NCI-H146 treated with DMSO at 0.1 percent for 48 hours (cell line): ENCODE measurements around the gene MEA1.

ENCODE experiments used
- DNase-seq: peaks from one replicate; lab custom pipeline; 2025; ENCODE audit not compliant: unreplicated experiment; lab: John Stamatoyannopoulos, UW

Gene MEA1

GRCh38 chr6:43040542-43041257 lies 27.0 kb upstream of the MEA1 start:
- no peak for DNase-seq

- DNase-seq, result no peak
These were observed 25.0 kb upstream of the MEA1 start for GRCh38 chr6:43038727-43039126.

DNA sequence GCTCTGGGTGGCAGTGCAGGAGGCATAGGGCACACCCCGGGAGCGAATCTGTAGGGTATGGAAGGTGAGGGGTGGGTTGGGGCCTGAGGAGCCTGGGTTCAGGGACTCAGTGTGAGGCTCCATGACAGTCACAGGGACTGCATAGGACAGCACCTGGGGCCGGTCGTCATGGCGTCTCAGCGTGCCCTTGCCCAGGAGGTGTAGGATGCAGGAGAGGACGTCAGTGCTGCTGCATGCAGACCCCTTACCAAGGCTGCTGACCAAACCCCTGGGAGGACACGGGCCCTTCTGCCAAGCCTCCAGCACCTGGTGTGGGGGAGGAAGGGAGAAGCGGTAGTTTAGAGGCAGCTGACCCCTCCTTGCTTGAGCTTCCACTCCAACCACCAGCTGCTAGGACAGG lies 24.0 kb upstream of the MEA1 start:
- no peak for DNase-seq

DNA sequence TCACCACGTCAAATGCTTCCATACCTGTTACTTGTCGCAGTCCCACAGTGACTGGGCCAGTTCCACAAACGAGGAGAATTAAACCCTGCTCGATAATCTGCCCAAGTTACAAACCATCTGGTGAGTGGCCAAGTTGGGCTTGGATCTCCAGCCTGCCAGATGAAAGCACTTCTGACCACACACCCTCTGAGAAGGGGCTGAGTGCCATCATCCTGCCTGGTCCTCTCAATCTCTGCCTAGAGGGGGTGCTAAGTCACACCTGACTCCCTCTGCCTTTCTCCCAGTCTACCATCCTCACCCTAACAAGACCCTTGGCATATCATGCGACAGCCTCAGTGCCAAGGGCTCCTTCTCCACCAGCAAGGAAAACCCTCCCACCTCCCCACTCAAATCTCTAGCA lies 23.5 kb upstream of the MEA1 start:
- DNase-seq, result no peak

DNA sequence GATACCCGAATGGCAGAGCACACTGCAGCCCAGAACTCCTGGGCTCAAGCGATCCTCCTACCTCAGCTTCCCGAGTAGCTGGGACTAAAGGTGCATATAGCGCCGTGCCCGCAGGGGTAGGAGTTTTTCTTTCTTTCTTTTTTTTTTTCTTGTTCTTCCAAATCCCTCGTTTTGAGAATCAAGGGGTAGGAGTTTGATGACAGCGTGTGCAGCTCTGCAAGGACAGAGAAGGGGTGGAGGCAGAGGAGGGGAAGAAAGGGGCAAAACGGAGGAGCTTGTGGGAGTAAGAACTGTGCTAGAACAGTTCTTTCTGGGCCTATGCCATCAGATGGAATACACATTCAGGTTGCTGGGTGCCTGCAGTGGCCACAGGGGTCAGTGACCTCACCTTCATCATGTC lies 23.0 kb upstream of the MEA1 start:
- DNase-seq, result no peak

DNA sequence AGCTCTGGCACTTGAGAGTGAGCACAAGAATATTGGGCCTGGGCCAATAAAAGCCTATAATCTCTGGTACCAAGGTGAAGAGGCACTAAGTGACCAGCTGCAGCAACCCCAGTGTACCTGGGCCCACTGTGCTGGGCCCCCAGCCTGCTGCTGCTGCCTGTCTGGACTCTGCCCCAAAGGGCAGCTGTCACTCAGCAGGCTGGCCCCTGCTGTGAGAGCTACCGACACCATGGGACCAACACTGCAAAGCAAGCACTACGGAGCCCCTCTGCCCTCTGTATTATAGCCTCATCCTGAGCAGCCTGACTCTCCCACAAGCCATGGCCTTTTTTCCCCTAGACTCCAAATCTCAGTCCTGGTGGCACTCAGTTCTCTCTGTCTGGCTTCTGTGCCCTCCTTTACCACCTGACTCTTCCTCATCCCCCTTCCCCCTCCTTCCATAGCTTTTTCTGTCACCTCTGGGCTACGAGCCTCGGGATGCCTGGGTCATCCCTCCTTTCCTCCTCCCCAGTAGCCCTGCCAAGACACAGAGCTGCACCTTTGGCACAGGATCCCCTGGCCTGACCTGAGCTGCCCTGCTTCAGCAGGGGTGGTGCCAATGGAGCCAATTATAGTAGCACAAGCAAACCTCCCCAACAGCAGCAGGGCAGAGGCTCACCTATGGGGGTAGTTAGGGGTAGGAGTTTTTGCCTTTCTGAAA lies 21.9 kb upstream of the MEA1 start:
- DNase-seq, result no peak

GRCh38 chr6:43034190-43034525 lies 20.4 kb upstream of the MEA1 start:
- DNase-seq, result no peak

DNA sequence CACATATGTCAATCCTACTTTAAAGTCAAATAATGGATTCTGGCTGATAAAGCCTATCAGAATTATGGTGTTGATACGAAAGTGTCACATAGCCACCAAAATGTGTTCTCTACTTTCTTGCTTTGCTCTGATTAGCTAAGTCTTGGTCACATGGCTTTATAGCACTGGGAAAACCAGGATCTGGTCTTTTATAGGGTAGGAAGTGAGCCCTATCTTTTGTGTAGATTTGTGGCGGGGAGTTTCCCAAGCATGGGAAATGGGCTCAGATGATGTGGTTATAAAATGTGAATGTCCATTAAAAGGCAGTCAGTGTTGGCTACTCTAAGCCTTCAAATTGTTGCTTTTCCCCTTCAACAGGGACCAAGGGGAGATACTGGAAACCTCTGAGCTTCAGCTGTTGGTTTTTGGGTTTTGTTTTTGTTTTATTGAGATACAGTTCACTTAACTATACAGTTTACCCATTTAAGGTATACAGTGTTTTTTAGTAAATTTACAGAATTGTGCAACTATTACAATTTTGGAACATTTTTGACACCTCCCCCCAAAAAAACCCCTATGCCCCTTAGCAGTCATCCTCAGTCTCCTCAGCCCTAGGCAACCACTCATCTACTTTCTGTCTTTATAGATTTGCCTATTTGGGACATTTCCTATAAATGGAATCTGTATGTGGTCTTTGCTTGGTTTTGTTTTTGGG lies 19.9 kb upstream of the MEA1 start:
- DNase-seq, result no peak

GRCh38 chr6:43032326-43032725 lies 18.6 kb upstream of the MEA1 start:
- no peak for DNase-seq

DNA sequence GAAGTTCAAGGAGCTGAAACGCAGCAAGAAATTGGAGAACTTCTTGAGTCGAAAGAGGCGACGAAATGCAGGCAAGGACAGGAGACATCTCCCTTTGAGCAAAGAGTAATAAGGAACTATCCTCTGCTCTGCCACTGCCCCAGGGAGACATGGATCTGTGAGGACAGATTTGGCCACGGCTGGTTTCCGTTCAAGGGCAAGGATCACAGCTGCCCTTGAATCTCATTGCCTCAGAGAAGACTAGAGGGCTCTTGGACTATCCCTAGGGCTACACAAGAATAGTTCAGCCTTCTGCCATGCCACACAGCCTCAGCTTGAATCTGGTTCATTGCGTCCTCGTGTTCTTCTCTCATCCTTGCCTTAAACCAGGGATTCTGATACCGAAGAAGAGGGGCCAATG lies 15.4 kb upstream of the MEA1 start:
- DNase-seq, result no peak

DNA sequence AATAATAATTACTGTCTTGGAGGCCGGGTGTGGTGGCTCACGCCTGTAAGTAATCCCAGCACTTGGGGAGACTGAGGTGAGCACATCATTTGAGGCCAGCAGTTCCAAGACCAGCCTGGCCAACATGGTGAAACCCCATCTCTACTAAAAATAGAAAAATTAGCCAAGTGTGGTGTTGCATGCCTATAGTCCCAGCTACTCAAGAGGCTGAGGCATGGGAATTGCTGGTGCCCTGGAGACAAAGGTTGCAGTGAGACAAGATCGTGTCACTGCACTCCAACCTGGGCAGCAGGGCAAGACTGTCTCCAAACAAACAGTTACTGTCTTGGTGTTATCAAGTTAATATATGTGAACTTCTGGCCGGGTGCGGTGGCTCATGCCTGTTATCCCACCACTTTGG lies 12.6 kb upstream of the MEA1 start:
- DNase-seq, result no peak

DNA sequence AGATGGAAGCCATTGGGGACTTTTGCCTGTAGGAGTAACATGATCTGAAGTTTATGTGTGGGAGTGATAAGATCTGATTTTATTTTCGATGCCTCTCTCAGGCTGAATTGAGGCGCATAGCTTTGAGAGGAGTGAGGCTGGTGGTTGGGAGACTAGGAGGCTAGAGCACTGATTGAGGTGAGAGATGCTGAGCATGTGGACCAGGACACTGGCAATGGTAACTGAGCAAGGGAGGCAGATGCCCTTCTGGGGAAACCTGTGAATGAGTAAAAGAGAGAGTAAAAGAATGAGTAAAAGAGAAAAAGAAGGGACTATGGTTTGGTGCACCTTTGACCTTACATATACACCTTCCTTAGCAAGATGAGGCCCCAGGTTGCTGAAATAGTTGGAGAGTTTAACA lies 10.7 kb upstream of the MEA1 start:
- DNase-seq, result no peak

- peak; percentile 56 for DNase-seq
These were observed 7.7 kb upstream of the MEA1 start, which contains the start of gene RRP36 for GRCh38 chr6:43021270-43022047. RRP36 (plus strand) TSS chr6:43021623; CDS start chr6:43021655, 32 bp downstream.

GRCh38 chr6:43020847-43021246 lies 7.1 kb upstream of the MEA1 start:
- no peak for DNase-seq

- DNase-seq, result no peak
These were observed 6.4 kb upstream of the MEA1 start for GRCh38 chr6:43020052-43020705.

DNA sequence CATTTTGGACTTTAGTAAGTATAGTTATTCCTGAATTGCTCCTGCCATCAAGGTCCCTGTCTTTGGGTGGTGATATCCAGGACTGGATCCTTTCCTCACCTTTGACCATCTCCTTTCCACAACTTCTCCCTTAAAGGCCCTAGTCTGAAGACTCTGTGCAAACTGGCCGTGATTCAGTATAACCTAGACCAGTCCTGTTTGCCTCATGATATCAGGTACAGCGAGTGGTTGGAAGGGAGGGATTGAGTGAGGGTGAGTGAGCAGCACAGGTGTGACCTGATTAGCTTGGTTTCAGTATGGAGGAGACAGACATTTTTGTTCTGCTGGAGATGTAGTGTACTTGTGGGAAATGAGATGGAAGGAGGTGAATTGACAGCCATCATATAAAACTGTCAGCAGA lies 5.4 kb upstream of the MEA1 start:
- DNase-seq, result no peak

DNA sequence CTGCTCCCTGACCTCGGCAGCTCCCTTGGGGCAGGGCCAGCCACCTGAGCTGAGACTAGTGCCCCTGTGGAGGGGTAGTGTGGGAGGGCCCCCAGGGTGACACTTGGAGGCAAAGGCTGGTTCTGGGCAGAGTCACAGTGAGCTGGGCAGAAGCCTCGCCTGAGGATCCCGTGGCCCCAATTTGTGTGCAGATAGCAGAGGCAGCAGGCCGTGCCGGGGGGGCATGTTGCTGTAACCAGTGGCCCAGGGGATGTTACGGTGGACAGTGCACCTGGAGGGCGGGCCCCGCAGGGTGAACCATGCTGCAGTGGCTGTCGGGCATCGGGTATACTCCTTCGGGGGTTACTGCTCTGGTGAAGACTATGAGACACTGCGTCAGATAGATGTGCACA lies 3.2 kb upstream of the MEA1 start:
- DNase-seq, result no peak

DNA sequence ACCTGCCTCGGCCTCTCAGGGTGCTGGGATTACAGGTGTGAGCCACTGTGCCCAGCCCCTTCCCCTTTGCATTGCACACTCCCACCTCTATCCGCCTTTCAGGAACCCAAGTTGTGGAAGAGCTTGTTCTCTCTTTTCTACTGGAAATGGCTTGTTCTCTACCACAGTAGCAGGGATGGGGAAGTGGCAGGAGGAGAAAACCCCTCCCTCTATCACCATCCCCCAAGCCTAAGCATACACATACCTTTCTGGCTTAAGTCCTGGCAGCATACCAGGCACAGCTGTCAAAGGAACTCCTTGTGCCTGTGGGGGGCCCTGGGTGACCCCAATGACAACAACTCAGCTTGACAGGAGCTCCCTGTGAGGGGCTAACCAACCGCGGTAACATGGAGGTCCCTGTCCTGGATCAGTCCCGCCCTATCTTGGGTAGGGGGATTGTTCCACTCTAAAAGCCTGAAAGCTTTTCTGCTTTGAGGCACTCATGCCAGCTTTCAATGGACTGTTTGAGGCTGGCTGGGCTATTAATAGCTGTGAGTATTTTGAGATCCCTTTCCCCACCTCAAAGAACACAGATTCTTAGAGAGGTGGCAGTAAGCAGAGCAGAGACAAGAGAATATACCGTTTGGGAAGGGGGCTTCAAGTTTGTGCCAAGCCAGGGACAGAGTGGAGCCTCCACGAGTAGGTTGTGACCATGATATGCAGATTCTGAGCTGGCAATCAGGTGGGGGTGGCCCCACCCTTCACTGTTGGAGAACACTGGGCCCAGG lies 2.6 kb upstream of the MEA1 start:
- no peak for DNase-seq

DNA sequence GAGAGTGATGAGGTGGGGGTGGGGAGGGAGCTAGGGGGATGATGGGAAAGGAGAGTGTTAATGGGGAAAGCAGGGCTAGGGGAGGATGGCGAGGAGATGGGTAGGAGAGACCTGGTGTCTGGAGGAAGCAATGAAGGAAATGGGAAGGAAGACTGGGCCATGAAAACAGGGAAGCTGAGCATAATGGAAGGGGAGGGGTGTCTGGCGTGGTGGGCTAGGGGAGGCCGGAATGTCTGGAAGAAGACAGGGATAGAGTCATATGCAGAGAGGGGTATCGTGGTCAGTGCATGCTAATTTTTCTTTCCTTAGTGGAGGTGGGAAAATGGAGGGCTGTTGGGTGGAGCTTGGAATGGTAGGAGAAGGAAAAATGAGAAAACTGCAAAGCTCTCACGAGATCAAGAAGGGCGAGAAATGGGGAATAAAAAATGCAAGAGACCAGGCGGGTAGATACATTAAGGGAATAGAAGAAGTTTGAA lies 726 bp upstream of the MEA1 start:
- peak; percentile 63 for DNase-seq
